ENCODE results near the gene HEATR5B. TPM values are rescaled to one million over a fixed set of nuclear protein-coding genes. Genes with fewer than 3 reads are reported as not detected.

The HEATR5B gene
- total RNA-seq, 1 experiment from 2014 or later = 12.6 TPM

- no peak for TF ChIP-seq IRF2 (CRISPR knock-in tag; IDR thresholded peaks at IDR 0.05; ENCODE audit: borderline replicate concordance, low read depth)
- no peak for TF ChIP-seq OVOL2 (CRISPR knock-in tag; IDR thresholded peaks at IDR 0.05; ENCODE audit: borderline replicate concordance)
- TF ChIP-seq ERG (CRISPR knock-in tag; IDR thresholded peaks at IDR 0.05) = no peak
- TF ChIP-seq ZNF138 (CRISPR knock-in tag; conservative IDR thresholded peaks at IDR 0.05) = no peak
- TF ChIP-seq CREB1 (CRISPR knock-in tag; IDR thresholded peaks at IDR 0.05) = no peak
- TF ChIP-seq FOXP1 (CRISPR knock-in tag; IDR thresholded peaks at IDR 0.05; ENCODE audit: borderline replicate concordance) = no peak
- no peak for TF ChIP-seq NFYB (CRISPR knock-in tag; conservative IDR thresholded peaks at IDR 0.05; ENCODE audit: low read depth)
- TF ChIP-seq ZNF232 (CRISPR knock-in tag; IDR thresholded peaks at IDR 0.05) = no peak
- no peak for TF ChIP-seq MLX (CRISPR knock-in tag; IDR thresholded peaks at IDR 0.05)
- no peak for TF ChIP-seq AFF4 (CRISPR knock-in tag; IDR thresholded peaks at IDR 0.05; ENCODE audit: borderline replicate concordance)
- TF ChIP-seq JUN (CRISPR knock-in tag; IDR thresholded peaks at IDR 0.05) = no peak
- no peak for TF ChIP-seq ZMAT4 (CRISPR knock-in tag; IDR thresholded peaks at IDR 0.05)
- no peak for TF ChIP-seq GTF2I (CRISPR knock-in tag; conservative IDR thresholded peaks at IDR 0.05)
- no peak for TF ChIP-seq MXD4 (CRISPR knock-in tag; IDR thresholded peaks at IDR 0.05; ENCODE audit: borderline replicate concordance)
- Mint-ChIP-seq H3K4me3 (no peak overlapping the region), H3K27me3 (ENCODE audit: low read depth) (no peaks in the 10 kb centered on the region), H3K9me3 (peaks cover 3% of the 10 kb centered on the region; the same call in 1 of the 2 replicates), H3K4me1 (no peaks in the 10 kb centered on the region), H3K36me3 (peaks cover 12% of the 10 kb centered on the region), H3K27ac (no peak overlapping the region)
- DNase-seq (ENCODE audit: low spot score) (no peak), ATAC-seq (no peak)
- POLR2A ChIA-PET = no interaction called here
- CTCF ChIA-PET = no interaction called here
These were observed 44.6 kb downstream of the HEATR5B start for GRCh38 chr2:37039580-37039979.

- H3K36me3 Mint-ChIP-seq = peaks cover 13% of the 10 kb centered on the region
These were observed 46.4 kb downstream of the HEATR5B start for GRCh38 chr2:37037771-37038170.

More at GRCh38 chr2:37037771-37038170, 46.4 kb downstream of the HEATR5B start:
- CTCF ChIA-PET = no interaction called here
- ATAC-seq (no peak), DNase-seq (ENCODE audit: low spot score) (no peak)
- no peaks in the 10 kb centered on the region for H3K27me3 Mint-ChIP-seq (ENCODE audit: low read depth)
- no peaks in the 10 kb centered on the region for H3K4me1 Mint-ChIP-seq
- no peak for TF ChIP-seq CBFB (CRISPR knock-in tag; IDR thresholded peaks at IDR 0.05; ENCODE audit: low read depth)
- TF ChIP-seq NR3C1 (CRISPR knock-in tag; conservative IDR thresholded peaks at IDR 0.05; ENCODE audit: low read depth) = no peak
- TF ChIP-seq NFATC4 (CRISPR knock-in tag; IDR thresholded peaks at IDR 0.05) = no peak
- no peak for TF ChIP-seq NFE2L1 (CRISPR knock-in tag; IDR thresholded peaks at IDR 0.05)
- TF ChIP-seq MXD4 (CRISPR knock-in tag; IDR thresholded peaks at IDR 0.05; ENCODE audit: borderline replicate concordance) = no peak
- no peak for TF ChIP-seq ATF1 (CRISPR knock-in tag; IDR thresholded peaks at IDR 0.05)
- no peak for TF ChIP-seq SOX15 (CRISPR knock-in tag; IDR thresholded peaks at IDR 0.05)
- TF ChIP-seq E2F5 (CRISPR knock-in tag; IDR thresholded peaks at IDR 0.05) = no peak
- no peak for TF ChIP-seq TP53 (CRISPR knock-in tag; IDR thresholded peaks at IDR 0.05)
- TF ChIP-seq SMAD4 (CRISPR knock-in tag; IDR thresholded peaks at IDR 0.05) = no peak
- no peak for TF ChIP-seq RORB (CRISPR knock-in tag; IDR thresholded peaks at IDR 0.05)
- H3K9me3 Mint-ChIP-seq = peaks cover 4% of the 10 kb centered on the region; the same call in 1 of the 2 replicates
- no peak overlapping the region for H3K4me3 Mint-ChIP-seq
- POLR2A ChIA-PET = no interaction called here
- no peak overlapping the region for H3K27ac Mint-ChIP-seq

Measured in WTC11 (cell line).